GM18526 (cell line): Measurements from ENCODE around the gene EDDM3A.

Experiments
- POLR2A ChIP-seq: IDR thresholded peaks from 3 replicates; pipeline ENCODE4 v1.6.1; 2011; ENCODE audit not compliant: insufficient read length; ENCODE audit errors: extremely low read depth

The EDDM3A gene

DNA sequence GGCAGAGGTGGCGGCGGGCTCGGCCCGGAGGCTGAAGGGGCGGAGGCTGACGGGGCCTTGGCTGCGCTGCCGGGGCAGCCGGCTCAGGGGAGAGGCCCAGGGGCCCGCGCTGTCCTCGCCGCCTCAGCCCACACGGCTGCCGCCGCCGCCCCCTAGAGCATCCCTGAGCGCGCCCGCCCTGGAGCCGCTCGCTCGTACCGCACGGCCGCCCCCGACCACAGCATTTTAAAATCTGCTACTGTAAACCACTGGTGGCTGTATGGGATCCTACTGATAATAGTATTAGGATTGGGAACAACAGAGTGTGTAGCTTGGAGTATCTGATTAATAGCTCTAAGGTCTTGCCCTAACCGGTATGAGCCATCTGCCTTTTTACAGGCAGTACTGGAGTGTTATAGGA, 22.2 kb upstream of the EDDM3A start:
- TF ChIP-seq POLR2A, result no peak

DNA sequence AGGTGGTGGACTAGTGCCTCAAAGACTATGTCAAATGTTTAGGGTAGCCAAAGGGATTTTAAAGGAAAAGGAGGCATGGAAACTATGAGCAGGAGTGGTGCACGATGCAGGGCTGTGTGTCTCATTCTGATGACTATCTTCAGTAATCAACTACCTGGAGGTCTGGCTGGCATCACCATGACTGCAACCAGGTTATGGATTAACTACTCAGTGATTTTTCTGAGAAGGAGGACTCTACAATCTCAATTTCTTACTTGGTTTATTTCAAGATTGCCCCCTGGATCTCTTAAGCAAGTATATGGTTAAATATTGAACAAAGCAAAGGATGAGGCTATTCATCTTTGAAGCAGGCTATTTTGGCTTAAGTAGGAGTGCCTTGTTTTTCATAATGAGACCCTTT, 19.2 kb upstream of the EDDM3A start:
- no peak for TF ChIP-seq POLR2A

DNA sequence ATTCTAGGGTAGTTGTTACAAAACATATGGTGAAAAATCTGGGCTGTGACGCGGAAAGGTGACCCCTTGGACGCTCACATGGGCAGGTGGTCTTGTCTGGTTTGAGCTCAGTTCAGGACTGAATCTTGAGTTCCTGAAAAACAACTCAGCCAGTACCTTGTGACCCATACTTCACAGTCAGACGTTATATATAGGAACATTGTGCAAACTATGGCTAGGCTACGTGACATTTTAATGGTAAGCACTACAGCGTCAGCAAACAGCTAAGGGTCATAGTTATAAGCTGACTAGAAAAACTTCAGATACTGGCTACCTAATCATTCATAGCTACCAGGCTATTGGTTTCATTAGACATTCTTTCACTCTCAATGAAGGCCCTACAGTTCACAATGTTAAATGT, 14.8 kb upstream of the EDDM3A start:
- no peak for TF ChIP-seq POLR2A

GRCh38 chr14:20732477-20732876, 13.2 kb upstream of the EDDM3A start:
- TF ChIP-seq POLR2A, result no peak

DNA sequence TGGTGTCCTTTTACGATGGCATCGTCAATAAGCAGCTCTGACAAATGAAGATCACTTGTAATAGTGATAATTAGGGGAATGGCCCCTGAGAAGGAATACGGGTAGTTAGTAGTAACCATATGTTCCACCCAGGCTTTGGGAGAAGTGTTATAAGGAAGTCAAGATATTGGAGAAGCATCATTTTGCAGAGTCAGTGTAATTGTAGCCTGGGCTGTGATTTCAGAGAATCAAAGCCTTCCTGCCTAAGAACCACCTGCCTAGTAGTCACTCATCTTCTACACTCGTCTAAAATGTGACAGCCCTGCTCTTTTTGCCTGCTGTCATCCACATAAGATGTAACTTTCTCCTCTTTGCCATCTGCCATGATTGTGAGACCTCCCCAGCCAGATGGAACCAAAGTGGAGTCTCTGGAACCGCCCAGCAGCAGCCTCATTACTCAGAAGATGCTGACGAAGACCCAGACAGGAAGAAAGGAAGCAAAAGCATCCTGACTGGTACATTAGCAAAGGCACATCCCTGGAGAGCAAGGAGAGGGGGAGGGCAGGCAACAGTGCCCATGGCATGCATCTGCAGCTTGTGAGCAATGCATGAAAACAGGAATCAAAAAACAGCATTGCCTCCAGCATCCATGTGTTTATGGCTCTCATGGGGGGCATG, 12.6 kb upstream of the EDDM3A start:
- no peak for TF ChIP-seq POLR2A

DNA sequence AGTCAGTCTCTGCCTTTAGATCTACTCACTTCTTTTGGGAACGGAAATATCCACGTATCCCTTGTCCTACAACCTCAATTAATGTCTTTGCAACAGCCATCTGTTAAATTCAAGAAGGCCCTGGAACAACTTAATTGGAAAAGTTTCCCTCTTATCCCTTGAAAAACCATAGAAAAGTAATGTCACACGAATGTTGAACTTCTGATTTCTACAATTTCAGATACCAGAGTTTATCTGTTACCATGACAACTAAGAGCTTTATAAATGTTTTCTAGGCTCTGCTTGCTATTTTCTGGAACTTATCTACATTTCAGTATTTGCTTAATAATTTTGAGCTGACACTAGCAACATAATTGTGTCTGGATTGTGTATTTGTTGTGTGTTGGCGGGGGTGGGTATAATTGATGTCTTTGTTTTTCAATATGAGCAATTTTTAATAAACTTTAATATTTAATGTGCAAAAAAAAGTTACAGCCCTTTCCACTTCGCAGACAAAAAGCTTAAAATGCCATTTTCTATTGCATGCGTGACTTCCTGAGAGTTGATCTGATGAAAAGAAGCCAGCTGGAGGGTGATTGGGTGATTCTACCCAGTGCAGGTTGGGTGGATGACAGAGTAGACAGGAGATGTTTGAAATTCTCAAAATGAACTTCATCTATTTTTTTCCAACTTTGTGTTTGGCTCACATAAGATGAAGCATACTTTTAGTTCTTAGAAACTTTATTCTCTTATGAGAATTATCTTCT, 11.8 kb upstream of the EDDM3A start:
- TF ChIP-seq POLR2A, result no peak

DNA sequence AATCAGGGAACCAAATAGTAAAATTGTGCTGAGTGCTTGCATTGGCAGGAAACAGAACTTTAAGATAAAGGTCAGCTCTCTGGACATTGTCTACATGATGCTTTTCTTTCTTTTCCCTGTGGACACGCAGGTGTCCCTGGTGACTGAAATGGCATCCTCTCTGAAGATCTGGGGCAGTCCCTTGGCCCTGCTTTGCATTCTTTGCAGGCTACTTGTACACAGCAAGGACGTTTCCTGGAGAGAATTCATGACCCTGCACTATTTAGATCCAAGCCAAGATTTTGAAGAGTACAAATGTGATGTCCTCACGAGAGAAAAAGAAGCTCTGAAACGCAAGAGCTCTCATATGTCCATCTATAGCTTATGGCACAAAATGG, 11.3 kb upstream of the EDDM3A start:
- TF ChIP-seq POLR2A, result no peak

DNA sequence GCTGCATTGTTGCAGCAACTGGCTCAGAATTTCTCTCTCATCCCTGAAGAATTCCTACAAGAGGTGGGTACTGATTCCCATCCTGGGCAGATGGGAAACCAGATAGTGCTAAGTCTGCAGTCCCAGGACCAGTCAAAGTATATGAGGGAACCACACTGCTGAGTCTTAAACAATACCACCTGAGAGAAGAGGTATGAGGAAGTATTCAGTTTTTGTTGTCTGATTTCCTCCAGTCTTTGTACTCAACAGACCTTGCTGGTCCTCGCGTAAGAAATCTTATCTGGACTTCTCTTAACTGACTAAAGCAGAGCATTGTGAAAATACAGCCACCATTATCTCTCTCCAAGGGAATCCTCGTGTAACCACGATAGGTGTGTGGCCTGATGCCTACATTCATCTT, 3.6 kb upstream of the EDDM3A start:
- no peak for TF ChIP-seq POLR2A

- no peak for TF ChIP-seq POLR2A
Observed at GRCh38 chr14:20743556-20743955, 2.1 kb upstream of the EDDM3A start.

DNA sequence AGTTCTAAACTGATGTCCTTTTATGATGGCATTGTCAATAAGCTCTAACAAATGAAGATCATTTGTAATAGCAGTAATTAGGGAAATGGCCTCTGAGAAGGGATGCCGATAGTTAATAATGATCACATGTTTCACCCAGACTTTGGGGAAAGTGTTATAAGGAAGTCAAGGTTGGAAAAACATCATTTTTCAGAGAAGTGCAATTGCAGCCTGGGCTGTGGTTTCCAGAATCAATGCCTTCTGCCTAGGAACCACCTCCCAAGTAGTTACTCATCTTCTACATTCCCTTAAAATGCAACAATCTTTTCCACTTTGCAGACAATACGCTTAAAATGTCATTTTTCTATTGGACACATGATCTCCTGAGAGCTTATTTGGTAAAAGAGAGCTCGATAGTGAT, 879 bp downstream of the EDDM3A start:
- TF ChIP-seq POLR2A, result no peak

- TF ChIP-seq POLR2A, result no peak
Observed at GRCh38 chr14:20748439-20748838, 2.8 kb downstream of the EDDM3A start.

DNA sequence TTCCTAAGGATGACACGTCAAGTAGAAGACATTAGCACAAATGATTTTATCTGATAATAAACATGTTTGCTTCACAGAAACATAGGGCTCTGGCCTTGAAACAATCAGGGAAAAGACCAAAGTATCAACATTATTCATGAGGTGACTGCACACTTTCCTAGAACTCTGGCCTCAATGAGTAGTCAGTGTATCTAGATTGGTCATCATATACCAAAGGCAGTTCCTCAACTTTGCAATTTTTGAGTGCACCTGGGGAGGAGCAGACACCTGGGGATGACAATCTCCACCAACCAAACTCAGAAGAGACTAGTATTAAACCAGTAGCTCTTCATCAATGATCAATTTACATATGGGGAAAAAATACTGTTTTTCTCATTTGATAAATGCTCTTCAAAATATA, 4.5 kb downstream of the EDDM3A start:
- no peak for TF ChIP-seq POLR2A

- no peak for TF ChIP-seq POLR2A
Observed at GRCh38 chr14:20751963-20752562, 6.4 kb downstream of the EDDM3A start.

GRCh38 chr14:20754308-20754707, 8.6 kb downstream of the EDDM3A start:
- no peak for TF ChIP-seq POLR2A

GRCh38 chr14:20755037-20755436, 9.3 kb downstream of the EDDM3A start:
- no peak for TF ChIP-seq POLR2A

DNA sequence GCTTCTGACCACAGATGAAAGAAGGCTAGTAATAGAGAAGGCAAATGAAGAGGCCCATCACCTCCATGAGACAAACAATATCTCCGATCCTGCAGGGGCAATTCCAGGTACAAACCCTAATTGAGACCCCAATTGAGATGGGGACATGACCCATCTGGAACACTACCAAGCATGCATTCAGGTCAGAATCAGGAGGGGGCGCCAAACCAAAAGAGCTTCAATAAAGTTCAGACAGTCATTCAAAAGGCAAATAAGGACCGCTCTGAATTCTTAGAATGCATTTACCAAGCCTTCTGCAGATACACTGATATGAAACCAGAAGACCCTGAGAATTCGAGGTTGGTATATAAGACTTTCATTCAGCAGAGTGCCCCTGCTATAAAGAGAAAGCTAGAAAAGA, 12.3 kb downstream of the EDDM3A start:
- TF ChIP-seq POLR2A, result no peak

DNA sequence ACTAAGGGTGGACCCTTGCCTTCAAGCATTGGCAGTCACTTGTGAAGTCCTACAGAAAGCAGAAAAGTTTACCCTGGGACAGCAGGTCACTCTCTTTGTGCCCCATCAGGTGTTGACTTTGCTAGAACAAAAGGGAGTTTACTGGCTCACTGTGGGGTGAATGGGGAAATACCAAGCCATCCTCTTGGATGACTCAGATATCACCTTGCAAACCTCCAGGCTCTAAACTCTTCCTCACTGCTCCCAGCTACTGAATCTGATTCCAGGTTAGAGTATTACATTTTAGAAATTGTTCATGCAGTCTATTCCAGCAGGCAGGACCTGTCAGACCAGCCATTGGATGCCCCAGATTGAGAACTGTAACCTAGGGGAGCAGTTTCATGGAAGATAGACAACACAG, 15.3 kb downstream of the EDDM3A start:
- no peak for TF ChIP-seq POLR2A

DNA sequence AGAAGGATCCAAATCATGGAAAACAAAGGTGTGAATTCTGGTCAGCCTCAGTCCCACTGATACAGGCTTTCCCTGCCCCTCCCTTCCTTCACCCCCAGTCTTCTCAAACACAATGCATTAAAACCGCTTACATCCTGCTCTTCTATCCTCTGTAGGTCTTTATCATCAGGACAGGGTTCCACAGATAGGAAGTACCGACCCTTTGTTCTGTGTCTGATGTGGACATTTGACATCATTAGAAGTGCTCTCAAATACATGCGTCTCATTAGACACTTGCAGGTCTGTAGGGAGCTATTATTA, 22.9 kb downstream of the EDDM3A start:
- TF ChIP-seq POLR2A, result no peak

DNA sequence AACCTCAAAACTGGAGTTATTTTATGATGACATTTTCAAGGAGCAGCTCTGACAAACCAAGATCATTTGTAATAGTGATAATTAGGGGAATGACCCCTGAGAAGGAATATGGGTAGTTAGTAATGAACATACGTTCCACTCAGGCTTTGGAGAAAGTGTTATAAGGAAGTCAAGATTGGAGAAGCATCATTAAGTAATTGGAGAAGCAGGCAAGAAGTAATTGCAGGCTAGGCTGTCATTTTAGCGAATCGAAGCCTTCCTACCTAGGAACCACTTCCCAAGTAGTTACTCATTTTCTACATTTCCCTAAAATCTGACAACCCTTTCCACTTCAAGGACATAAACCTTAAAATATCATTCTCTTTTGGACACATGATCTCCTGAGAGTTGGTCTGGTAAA, 23.7 kb downstream of the EDDM3A start:
- TF ChIP-seq POLR2A, result no peak
